H1 (cell line): ENCODE measurements around the gene CYBRD1. TPM values are rescaled to one million over a fixed set of nuclear protein-coding genes. Genes with fewer than 3 reads are reported as not detected.

ENCODE experiments used
- CHD7 ChIP-seq: fragments of 300-600 bp; sonication (generic); IDR thresholded peaks from 2 replicates; pipeline ENCODE4 v1.7.1; 2012; ENCODE audit warnings: low read length, moderate library complexity, mild to moderate bottlenecking, inconsistent platforms; ENCODE audit not compliant: insufficient replicate concordance
- CREB1 ChIP-seq: IDR thresholded peaks from 2 replicates; pipeline ENCODE4 v1.6.1; 2012; ENCODE audit warnings: inconsistent platforms
- EZH2 ChIP-seq: fragments of 200-600 bp; sonication (generic); IDR thresholded peaks from 2 replicates; pipeline ENCODE4 v1.7.1; 2012; ENCODE audit warnings: low read depth, mild to moderate bottlenecking, moderate library complexity, low read length, inconsistent platforms; ENCODE audit not compliant: severe bottlenecking
- MAFK ChIP-seq: IDR thresholded peaks from 2 replicates; pipeline ENCODE4 v1.6.1; 2012; ENCODE audit warnings: low read depth, mild to moderate bottlenecking, improper control_type of control experiment, low read length
- NANOG ChIP-seq: IDR thresholded peaks from 2 replicates; pipeline ENCODE4 v1.6.1; 2011; ENCODE audit warnings: low read length, low read depth, mild to moderate bottlenecking, inconsistent platforms; ENCODE audit not compliant: insufficient read depth, poor library complexity, severe bottlenecking
- NRF1 ChIP-seq: IDR thresholded peaks from 2 replicates; pipeline ENCODE4 v1.6.1; 2011; ENCODE audit warnings: mild to moderate bottlenecking, low read depth, low read length, improper control_type of control experiment
- POLR2AphosphoS5 ChIP-seq: IDR thresholded peaks from 2 replicates; pipeline ENCODE4 v1.6.1; 2011; ENCODE audit warnings: low read depth, low read length
- SAP30 ChIP-seq: fragments of 300-600 bp; sonication (generic); IDR thresholded peaks from 2 replicates; pipeline ENCODE4 v1.7.1; 2012; ENCODE audit warnings: low read length, moderate library complexity, mild to moderate bottlenecking, inconsistent platforms; ENCODE audit not compliant: insufficient read depth, insufficient replicate concordance
- SP2 ChIP-seq: IDR thresholded peaks from 2 replicates; pipeline ENCODE4 v1.6.1; 2012; ENCODE audit warnings: mild to moderate bottlenecking, low read length, inconsistent platforms
- TAF7 ChIP-seq: optimal IDR thresholded peaks from 2 replicates; pipeline ENCODE3; 2011; ENCODE audit warnings: low read depth, mild to moderate bottlenecking, inconsistent platforms, low read length, moderate library complexity, borderline replicate concordance
- TCF12 ChIP-seq: IDR thresholded peaks from 2 replicates; pipeline ENCODE4 v1.6.1; 2011; ENCODE audit warnings: low read depth, mild to moderate bottlenecking, low read length
- polyA plus RNA-seq, 7 experiments: library from polyadenylated mRNA; depleted of rRNA in 3 of 7; stranded (reverse) in 5 of 7; unstranded in 2 of 7; fragments of >200 nt in 5 of 7; fragments of 200-250 nt in 2 of 7; gene quantifications; 1 replicate in 5 of 7; 2 replicates in 1 of 7; 4 replicates in 1 of 7; pipeline versions ENCODE4 v1.2.1 to v1.2.3, GENCODE V29; 2011 to 2013; ENCODE audit warnings: missing spikeins in 2 of 7, mixed read lengths in 2 of 7
- total RNA-seq: library from RNA; stranded (reverse); fragmentation: NEBNext Ultra II Directional; extraction: Animal tissue kit (Norgen Biotek cat#: 25700); gene quantifications from 2 replicates; pipeline ENCODE4 v1.2.1, GENCODE V29; 2021
- TF ChIP-seq, protein P1 (sequence below): IDR thresholded peaks from 2 replicates; pipeline ENCODE4 v1.6.1; 2012; ENCODE audit warnings: inconsistent platforms

Gene CYBRD1
- total and polyA plus RNA-seq, 2 of the 8 experiments (the other 6 are each of a cell fraction or from before 2014, with no cell fraction given) = 10.7 to 12.6 TPM

GRCh38 chr2:171568089-171568488 lies 45.8 kb downstream of the CYBRD1 start (continued):
- no peak for TF ChIP-seq CHD7
- no peak for TF ChIP-seq SP2
- TF ChIP-seq TCF12 = no peak
- TF ChIP-seq, protein P1, sequence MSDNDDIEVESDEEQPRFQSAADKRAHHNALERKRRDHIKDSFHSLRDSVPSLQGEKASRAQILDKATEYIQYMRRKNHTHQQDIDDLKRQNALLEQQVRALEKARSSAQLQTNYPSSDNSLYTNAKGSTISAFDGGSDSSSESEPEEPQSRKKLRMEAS = no peak
- TF ChIP-seq MAFK = no peak
- no peak for TF ChIP-seq POLR2AphosphoS5
- TF ChIP-seq EZH2 = no peak
- TF ChIP-seq NRF1 = no peak
- no peak for TF ChIP-seq SAP30
- no peak for TF ChIP-seq CREB1
- no peak for TF ChIP-seq TAF7
- no peak for TF ChIP-seq NANOG
